Measurements from ENCODE around the gene MSANTD1.
"Not testable (repeated sequence)": the region's sequence is repeated elsewhere in the genome, so short reads cannot be mapped to it uniquely, and the experiment has no call there.

The MSANTD1 gene

DNA sequence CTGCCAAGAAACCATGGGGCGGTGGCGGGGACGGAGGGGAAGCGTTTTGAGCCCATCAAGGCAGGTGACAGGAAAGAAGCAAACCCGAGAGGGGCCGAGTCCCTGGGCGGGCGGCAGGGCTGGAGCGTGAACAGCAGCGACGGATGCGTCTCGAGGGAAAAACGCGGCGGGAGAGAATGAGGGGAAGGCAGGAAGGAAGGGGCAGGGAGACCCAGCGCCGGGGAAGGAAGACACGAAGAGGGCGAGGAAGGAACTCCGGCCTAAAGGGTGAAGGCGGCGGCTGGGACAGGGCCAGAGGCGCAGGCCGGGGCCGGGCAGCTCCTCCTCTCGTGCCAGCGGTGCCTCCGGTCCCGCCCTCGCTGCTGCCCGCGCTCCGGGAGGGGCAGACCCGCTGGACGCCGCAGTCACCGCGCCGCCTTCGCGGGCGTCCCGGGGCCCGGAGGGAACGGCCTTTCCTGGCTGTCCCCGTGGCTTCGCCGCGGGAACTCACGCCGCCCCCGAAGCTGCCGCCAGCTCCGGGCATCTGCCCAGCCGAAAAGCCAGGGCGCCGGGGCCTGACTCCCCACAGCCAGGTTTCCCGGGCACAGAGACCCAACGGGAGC is 43.1 kb downstream of the MSANTD1 start:
- DNase-seq, result peak; percentile 65

DNA sequence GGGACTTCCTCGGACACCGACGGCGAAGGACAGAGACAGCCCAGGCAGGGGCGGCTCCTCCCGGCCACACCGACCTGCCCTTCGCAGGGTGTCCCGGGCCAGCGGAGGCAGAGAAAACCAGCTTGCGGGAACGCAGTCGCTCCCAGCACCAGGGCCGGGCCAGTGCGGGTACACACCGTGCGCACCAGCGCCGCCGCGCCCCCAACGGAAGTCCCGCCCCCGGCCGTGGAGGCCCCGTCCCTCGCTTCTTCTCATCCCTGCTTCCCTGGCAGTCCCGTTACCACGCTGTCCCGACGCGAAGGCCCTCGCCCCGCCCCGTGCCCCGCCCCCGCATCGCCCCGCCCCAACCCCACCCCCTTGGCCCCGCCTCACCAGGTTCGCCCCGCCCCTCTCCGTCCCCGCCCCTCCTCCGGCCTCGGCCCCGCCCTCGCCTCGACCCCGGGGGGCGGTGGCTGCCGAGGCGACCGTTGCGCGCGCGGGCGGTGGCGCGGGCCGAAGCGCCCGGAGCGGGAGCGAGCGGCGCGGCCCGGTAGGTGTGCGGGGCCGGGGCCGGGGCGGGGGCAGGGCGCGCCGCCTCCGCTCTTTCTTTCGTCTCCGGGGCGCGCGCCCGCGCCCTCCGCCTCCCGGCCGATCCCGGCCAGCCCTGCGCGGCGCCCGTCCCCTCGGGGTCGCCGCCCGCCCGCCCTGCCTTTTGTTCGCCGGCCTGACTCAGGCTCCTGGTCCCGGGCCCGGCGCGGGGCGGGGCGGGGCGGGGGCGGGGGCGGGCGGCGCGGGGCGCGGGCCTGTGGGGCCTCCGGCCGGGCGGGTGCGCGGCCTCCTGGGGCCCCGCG is 43.8 kb downstream of the MSANTD1 start, which contains the start of gene RGS12:
RGS12 (plus strand) TSS at position 451 of the 830 bp plus-strand sequence. CDS start 23,150 bp downstream, outside the sequence.
- DNase-seq, result peak; percentile 92

DNA sequence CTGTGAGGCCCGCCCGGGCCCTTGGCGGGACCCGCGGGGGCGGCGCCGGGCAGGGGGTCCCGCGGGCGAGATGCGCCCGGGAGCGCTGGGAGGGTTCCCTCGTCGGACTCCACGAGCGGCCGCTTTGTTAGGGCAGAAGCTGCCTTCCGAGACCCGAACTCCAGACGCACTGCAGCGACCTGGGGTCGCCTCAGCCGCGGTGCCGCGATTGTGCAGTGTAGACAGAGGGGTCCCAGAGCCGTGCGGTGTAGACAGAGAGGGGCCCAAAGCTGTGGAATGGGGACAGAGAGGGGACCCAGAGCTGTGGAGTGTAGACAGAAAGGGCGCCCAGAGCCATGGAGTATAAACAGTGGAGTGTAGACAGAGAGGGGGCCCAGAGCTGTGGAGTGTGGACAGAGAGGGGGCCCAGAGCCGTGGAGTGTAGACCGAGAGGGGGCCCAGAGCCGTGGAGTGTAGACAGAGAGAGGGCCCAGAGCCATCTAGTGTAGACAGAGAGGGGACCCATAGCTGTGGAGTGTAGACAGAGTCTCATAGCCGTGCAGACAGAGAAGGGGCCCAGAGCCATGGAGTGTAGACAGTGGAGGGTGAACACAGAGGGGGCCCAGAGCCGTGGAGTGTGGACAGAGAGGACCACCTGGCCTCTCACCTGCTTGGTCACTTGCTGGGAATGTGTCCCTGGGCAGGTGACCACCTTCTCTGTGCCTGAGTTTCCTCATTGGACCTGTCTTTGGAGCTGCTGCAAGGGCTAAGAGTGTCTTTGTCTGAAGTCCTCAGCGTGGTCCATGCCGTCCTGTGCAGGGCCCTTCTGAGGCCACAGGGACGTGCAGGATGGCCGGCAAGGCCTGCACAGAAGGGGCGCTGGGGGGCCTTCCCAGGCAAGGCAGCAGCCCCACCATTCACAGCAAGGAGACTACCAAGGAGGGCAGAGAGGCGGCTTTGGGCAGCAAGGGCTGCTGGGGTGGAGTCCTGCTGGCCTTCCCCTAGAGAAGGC is 44.7 kb downstream of the MSANTD1 start:
- DNase-seq, result no peak

DNA sequence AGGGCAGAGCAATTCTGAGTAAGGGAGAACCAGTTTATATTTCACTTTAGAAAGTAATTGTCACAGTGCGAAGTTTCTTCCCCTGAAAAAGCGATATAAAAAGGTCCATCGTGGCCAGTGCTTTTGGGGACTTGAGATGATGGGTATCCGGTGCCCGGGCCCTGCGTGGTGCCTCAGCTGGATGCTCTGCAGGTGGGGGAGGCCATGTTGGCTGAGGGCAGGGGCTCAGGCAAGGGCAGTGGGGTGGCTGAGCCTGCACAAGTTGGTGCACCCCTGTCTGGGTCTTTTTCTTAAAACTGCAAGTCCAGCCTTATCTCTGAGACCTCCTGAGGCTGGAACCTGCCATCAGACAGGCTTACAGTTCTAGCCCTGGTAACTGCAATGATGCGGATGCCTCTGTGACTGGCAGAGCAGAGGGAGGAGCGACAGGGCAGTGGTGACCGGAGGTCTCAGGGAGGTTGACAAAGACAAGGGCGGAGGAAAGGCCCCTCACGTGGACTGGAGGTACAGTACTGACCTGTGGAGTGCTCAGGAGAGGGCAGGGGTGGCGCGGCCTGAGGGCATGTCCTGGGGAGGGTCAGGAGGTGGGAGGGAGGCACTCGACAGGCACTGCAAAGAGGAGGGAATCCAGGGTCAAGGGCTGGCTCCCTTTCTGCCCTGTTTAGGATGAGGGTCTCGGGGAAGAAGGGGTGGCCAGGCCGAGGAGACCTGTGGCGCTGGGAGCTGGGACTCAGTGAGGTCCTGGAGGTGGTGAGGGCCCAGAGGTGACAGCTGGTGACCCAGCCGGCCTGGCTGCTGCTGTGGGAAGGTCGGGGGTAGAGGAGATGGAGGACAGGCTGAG is 45.7 kb downstream of the MSANTD1 start:
- DNase-seq, result peak; percentile 13

DNA sequence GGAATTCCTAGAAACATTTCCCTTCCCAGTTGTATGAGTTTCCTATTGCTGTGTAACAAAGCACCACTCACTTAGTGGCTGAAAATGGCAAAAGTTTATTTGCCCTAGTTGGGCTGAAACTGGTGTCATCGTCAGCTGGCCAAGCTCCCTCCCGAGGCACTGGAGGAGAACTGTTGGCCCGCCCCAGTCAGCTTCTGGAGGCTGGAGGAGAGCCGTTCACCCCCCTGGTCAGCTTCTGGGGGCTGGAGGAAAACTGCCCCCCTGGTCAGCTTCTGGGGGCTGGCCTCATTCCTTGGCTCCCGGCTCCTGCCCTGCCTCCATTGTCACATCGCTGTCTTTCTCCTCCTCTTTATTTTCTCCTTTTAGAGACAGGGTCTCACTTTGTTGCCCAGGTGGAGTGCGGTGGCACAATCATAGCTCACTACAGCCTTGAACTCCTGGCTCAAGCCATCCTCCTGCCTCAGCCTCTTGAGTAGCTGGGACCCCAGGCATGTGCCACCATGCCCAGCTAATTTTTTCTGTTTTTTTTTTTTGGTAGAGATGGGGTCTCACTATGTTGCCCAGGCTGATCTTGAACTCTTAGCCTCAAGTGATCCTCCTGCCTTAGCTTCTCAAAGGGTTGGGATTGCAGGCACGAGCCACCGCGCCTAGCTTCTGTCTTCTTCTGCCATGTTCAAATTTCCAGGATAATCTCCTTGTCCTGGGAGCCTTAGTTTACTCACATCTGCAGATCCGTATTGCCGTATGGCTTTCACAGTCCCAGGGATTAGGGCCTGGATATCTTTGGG is 47.1 kb downstream of the MSANTD1 start:
- DNase-seq, result no peak

DNA sequence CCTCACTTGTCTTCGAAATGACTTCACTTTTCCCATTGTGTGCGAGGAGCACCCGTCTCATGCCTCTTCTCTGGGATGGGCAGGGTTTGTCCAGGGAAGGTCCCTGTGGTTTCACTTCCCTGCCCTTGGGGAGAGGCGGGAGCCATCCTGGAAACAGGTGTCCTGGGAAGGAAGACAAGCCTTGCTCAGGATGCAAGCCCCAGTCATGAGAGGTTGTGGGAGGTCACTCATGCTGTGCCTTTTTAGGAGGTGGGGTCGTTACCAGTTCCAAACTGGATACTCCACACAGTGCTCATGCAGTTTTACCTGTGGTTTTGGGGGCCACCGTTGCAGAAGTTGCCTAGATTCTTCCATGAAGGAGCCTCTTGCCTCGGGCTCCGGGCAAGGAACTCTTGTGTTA is 47.7 kb downstream of the MSANTD1 start:
- DNase-seq, result no peak

DNA sequence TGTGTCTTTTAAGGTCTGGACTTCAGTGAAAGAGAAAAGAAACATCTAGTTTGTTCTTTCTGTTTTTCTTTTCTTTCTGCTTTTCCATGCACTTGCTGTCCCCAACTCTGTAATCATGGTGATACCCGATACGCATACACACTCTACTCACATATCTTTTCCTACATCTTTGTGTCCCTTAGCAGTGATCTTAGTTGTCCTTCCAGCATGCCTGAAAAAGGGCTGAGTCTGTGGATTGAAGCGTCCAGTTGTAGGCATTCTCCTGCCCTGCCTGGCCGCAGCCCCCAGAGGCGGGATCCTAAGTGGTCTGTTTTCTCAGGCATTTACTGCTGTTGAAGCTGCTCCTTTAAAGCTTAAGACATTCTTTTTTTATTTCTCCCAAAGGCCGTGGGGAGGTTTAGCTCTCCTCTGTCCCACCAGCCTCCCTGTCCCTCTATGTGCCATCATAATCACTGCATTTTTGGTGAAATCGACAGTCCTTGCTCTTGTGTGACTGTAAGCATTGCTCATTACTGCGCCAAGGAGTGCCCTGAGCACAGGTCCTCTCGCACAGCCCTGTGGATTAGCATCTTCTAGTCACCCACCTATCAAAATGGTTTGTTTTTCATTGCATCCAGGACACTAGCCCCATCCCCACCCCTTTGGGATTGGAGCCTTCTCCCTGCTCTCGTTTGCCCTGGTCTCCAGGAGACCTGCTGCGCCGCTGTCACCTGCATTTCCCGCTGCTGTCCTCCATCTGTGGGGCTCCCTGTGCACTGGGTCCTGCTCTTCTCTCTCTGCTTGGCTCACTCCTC is 48.3 kb downstream of the MSANTD1 start:
- no peak for DNase-seq

DNA sequence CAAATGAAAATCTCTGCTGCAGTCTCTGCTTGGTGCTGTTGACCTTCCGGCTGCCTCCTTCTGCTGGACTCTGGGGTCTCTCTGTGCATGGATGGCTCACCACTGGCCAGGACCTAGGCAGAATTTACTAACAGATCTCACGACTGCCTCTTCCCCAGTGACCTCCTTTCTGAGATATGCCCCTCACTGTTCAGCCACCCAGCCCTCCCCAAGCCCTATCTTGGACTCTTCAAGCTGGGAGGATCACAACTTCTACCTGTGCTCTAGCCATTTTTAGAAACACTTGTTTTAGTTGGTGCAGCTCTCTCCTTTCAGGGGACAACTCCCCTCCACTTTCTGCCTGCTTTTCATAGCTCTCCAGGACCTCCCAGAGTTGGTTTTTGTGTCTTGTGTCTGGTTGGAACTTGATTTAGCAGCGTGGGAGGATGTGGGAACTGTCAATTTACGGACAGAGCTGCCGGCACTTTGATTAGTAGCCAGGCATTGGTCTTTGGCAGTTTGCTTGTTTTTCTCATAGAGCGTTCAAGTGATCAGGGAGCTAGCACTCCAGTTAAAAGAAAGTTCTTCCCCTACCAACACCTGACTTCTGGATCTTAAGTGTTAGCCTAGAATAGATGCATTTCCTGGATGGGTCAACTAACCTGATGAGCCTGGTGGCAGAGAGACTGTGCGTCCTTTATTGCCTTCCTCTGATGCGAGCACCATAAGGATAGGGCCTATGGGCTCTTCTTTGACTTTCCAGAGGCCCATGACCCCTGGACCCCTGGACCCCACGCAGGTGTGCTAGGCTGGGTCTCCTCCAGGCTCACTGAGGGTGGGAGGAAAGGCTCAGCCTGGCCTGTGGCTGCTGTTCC is 50.4 kb downstream of the MSANTD1 start:
- DNase-seq, result no peak

DNA sequence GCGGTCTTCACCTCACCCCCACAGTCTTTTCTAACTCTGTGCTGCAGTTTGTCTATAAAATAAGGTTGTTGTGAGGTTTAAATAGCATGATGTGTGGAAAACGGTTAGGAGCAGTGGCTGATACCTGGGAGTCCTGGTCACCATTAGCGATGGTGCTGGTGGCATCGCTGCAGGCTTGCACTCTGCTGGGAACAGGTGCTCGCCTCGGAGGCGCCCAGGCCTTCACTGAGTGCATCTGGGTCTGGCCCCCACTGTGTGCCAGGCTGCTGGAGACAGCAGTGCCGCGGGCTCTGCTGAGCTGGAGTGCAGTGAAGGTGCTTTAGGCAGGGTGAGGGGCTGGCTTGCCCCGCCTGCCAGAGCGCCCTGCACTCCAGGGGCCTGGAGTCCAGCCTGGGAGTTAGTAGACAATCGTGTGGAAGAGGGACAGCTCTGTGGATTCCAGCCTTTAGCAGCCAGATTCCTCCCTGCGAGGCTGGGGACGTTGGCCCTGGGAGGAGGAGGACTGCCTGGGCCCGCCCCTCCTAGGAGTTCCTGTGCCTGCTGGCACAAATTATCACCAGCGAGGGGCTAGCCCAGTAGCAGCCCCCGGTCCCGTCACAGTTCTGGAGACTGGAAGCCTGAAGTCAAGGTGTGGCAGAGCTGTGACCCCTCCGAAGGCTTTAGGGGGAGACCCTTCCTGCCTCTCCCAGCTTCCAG is 51.2 kb downstream of the MSANTD1 start:
- no peak for DNase-seq

DNA sequence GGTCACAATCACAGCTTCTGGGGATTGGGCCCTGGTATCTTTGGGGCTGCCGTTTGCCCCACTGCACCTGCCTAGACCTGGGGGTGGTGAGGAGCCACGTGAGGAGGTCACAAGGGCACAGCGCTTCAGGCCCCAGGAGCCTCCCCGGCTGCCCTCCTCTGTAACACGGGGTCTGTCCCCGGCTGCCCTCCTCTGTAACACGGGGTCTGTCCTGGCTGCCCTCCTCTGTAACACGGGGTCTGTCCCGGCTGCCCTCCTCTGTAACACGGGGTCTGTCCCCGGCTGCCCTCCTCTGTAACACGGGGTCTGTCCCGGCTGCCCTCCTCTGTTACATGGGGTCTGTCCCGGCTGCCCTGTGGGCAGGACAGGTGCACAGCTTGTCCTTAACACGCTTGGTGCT is 51.9 kb downstream of the MSANTD1 start:
- not testable (repeated sequence) for DNase-seq

DNA sequence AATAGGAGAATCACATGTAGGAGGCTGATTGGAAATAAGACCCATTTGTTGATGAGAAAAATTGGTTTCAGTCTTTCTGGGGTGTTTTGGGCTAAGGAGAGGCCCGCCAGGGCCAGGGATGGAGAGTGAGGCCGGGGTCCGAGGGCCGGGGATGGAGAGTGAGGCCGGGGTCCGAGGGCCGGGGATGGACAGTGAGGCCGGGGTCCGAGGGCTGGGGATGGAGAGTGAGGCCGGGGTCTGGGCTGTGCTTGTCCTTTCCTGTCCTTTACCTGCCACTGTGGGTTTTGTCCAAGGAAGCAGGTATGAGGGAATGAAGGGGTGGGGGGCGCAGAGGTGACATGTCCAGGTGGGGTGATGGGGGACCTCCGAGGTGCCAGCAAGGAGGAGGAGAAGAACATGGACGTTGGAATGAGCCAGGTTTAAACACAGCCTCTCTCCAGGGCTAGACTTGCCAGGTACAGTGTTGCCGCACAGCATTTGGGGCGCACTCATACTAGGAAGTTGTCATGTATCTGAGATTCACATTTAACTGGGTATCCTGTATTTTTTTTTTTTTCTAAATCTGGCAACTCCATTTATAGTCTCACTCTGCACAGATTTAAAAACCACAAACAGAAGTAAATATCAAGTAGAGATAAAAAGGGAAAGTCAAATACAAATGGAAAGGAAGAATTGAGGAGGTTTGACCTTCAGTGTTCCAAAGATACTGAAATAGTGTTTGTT is 52.7 kb downstream of the MSANTD1 start:
- no peak for DNase-seq

DNA sequence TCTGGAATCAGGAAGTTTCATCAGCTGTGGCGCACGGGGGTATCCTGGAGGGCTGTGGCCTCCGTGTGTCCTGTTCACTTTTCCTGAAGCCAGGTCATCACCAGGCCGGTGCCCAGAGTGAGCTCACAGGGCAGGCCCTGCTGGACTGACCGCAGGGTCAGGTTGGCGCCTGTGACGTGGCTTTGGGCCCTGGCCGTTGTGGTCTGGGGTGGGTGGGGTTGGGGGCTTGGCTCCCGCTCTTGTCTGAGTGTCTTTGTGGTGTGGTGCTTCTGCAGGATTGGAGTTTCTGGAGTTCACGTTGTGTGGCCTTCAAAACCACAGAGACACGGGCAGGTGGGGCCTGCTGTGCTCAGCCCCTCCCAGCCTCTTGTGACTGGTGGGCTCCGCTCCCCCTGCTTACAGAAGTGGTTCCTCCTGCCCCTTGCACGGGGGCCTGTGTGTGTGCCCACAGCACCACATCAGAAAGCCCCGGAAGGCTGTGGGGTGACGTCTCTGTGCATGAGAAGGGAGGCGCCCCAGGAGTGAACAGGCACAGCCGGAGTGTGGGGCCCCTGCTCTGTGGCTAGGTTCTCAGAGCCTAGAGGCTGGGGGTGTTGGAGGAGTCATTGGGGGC is 53.3 kb downstream of the MSANTD1 start:
- DNase-seq, result no peak

DNA sequence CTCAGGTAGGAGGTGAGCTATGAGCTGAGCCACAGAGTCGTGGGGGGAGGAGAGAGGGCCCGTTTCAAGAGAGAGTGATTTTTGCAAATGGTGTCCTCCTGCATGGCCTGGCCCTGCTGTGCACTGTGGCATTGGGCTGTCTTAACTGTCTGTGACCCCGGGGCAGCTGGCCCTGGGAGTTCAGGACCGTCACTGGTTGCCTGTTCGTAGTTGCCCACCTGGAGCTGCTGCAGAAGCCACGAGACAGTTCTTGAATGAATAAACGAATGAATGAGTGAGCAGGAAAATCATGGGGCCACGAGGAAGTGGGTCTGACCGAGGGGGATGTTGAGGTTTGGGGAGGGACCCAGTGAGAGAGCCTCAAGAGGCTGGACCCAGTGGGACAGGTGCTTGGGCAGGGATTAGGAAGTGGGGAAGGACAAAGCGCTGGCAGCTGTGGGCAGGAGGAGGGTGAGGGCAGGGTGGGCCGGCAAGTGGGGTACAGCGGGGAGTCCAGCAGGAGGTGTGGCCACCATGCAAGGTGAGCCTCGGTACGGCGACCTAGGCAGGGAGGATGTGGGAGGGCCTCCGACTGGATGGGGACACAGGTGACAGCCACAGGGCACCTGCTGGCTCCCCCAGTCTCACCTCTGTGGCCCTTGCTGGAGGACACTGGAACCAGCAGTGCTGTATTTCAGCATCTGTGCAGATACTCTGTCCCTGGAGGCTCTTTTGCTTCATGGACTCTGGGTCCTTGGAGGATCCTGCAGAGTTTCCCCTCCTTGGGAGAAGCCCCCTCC is 54.0 kb downstream of the MSANTD1 start:
- no peak for DNase-seq

DNA sequence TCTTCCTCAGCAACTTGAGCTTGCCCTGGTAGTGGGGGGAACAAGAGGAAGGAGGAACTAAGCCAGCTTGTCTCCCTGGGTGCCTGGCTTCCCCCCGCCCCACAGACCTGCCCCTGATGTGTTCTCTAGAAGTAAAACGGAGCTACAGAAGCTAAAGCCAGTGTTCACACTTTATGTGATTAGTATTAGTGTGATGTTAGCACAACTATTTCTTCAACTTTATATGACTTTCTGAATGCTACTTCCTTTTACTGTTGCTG is 54.5 kb downstream of the MSANTD1 start:
- DNase-seq, result no peak

DNA sequence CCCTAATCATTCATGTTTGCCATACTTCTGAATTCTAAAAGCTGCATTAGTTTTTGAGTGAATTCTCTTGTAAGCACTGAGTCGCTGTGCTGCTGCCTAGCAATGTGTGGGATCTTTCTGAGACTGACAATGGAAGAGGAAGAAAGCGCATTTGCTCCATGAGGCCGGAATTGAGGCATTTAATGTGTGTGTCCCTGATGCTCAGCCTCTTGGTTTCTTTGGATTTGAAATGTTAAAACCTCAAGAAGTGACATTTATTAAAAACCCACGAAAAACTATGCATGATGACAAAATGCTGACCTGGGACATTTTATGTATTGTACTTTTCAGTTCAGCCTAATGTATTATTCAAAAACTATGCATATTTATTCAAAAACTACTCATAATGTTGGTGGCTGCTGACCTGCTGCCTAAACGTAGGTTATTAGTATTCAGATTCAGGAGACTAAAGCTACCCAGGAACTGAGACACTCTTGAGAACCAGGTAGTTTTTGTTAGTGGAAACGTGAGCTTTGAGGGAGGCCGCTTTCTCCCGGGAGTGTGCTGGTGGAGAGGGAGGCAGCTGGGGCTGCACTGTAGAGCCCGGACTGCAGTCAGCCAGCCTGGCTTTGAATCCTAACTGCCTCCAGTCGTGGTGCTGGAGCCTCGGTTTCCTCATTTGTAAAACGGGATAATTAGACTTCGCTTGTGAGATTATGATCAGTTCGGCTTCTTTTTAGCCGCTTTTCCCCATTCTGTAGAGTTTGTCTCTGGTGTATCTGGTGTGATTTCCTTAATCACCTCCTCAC is 55.2 kb downstream of the MSANTD1 start:
- no peak for DNase-seq
